SK-N-MC (cell line): ENCODE measurements around the gene PSMG1.

Experiments
- EZH2 ChIP-seq: fragments of 200-600 bp; sonication (generic); IDR thresholded peaks from one replicate; pipeline ENCODE4 v1.6.1; 2017; ENCODE audit warnings: antibody characterized with exemption
- POLR2AphosphoS5 ChIP-seq: IDR thresholded peaks from 2 replicates; pipeline ENCODE4 v1.6.1; 2012; ENCODE audit warnings: mild to moderate bottlenecking, low read depth, low read length, borderline replicate concordance

- TF ChIP-seq POLR2AphosphoS5 (no peak), EZH2 (no peak)
Measured at GRCh38 chr21:39153373-39153772, 29.9 kb downstream of the PSMG1 start.
